Measurements from ENCODE around the gene SMKR1.
"Not testable (repeated sequence)": the region's sequence is repeated elsewhere in the genome, so short reads cannot be mapped to it uniquely, and the experiment has no call there.

The SMKR1 gene

DNA sequence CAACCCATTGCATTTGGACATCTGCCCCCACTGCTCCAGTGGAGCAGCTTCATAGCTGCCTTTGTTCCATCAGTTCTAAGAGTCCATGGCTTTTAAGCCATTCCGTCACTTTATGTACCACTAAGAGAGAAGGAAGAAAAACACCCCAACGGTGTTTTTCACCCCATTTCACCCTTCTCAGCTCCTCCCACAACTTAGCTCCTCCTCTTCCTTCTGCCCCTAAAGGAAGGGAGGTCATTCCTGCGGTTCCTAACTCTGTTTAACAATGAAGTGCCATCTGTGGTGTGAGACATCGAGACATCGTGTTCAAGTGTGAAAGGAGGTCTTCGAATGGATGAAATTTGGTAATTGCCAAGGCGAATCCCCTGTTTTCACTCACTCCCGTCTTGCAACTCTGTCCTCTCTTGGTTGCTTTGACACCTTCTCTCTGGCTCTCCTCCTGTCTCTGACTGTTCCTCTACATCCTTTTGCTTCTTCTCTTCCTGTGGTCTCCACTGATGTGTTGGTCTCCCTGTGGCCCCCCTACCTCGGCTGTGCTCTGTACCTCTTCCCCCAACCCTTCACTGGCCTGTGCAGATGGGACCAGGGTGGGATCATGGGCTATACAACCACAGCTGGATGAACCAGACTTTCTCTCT lies 23.0 kb downstream of the SMKR1 start:
- DNase-seq (ENCODE audit: low read depth in 2 of 2), result no peak

DNA sequence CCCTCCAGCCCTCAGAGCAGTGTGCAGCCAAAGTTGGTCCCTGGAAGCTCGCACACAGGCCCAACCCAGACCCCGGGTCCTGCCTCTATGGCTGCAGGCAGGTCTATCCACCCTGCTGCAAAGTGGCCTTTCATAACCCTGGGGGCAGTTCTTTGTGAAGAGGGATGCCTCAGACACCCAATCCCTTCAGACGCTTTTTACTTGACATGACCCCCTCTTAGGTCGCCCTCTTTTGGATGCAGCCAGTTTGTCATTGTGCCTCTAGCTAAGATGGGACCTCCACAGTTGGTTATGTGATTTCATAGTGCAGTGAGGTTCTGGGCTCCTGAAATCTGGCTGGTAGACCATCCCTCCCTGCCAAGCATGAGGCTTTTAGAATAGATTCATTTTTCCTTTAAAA lies 27.3 kb downstream of the SMKR1 start:
- no peak for DNase-seq (ENCODE audit: low read depth in 2 of 2)

DNA sequence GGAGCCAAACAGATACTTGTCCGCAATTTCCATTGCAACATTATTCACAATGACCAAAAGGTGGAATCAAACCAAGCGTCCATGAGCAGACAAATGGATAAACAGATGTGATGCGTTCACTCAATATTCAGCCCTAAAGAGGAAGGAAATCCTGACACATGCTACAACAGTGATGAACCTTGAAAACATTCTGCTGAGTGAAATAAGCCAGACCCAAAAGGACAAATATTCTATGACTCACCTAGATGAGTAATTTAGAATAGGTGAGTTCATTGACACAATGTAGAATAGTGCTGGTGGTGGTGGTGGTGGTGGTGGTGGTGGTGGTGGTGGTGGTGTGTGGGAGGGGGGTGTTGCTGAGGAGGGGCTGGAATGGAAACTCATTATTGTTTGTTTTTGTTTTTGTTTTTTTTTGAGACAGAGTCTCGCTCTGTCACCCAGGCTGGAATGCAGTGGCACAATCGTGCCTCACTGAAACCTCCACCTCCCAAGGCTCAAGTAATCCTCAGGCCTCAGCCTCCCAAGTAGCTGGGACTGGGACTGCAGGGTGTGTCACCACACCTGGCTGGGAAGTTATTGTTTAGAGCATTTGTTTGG lies 28.6 kb downstream of the SMKR1 start:
- peak; percentile 23 to 36 for DNase-seq (ENCODE audit: low read depth in 2 of 2)

DNA sequence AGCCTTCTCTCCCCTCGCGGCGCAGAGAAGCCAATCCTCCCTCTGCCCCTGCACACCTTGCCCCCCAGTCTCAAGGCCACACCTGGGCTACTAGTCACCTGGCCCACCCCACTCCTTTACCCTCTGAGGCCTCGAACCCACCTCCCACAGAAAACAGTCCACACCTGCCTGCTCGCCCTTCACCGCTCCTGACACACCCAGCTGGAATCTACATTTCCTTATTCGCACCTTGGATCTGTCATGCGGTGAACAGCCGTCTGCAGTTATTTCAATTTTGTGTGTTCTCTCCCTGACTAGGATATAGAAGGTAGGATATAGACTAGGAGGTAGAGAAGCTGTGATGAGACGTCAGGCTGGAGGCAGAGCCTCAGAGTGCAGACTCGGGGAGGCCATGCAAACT lies 29.4 kb downstream of the SMKR1 start:
- no peak for DNase-seq (ENCODE audit: low read depth in 2 of 2)

DNA sequence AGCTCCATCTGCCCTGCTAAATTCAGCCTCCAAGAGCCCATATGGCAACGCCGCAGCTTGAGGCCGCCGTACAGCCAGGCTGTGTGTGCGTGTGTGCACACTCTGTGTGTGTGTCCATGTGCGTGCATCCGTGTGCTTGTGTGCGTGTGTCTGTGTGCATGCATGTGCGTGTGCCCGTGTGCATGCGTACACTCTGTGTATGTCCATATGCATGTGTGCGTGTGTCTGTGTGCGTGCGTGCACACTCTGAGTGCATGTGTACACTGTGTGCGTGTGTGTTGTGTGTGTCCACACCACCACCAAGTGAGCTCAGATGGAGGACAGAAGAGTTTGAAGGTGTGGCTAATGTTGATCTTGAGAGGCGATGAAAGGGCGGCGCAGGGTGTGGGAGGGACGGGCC lies 30.0 kb downstream of the SMKR1 start:
- DNase-seq (ENCODE audit: low read depth in 2 of 2), result no peak

DNA sequence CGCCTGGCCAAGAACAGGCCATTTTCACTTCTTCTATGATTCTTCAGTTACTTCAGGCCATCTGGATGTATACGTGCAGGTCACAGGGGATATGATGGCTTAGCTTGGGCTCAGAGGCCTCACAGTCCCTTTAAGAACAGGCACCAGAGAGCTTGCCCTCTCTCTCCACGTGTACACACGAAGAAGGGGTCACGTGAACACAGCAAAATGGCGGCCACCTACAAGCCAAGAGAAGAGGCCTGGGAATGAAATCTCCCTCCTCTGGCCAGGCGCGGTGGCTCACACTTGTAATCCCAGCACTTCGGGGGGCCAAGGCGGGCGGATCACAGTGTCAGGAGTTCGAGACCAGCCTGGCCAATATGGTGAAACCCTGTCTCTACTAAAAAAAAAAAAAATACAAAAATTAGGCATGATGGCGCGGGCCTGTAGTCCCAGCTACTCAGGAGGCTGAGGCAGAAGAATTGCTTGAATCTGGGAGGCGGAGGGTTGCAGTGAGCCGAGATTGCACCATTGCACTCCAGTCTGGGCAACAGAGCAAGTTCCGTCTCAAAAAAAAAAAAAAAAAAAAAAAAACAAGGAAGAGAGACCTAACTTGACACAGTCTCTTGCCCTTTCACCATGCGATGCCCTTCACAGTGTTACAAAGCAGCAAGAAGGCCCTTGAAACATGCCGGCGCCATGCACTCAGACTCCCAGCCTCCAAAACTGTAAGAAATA lies 32.4 kb downstream of the SMKR1 start:
- DNase-seq (ENCODE audit: low read depth in 2 of 2), result not testable (repeated sequence)

DNA sequence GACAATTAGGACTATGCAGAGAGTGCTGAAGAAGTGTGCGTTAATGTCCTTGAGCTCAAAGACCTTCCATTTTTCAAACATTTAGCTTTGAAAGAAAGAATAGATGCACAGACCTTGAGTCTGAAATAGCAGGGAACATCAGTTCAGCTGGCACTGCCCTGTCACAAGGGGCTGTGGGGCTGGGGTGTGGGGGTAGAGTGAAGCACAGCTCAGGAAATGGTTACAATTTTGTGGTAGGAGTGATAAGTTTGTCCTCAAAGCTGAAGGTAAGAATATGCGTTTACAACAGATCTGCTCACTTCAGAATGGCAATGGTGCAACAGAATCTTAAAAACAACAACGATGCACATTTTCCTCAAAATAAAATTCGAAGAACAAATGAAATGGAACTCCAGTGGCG lies 33.6 kb downstream of the SMKR1 start:
- no peak for DNase-seq (ENCODE audit: low read depth in 2 of 2)

DNA sequence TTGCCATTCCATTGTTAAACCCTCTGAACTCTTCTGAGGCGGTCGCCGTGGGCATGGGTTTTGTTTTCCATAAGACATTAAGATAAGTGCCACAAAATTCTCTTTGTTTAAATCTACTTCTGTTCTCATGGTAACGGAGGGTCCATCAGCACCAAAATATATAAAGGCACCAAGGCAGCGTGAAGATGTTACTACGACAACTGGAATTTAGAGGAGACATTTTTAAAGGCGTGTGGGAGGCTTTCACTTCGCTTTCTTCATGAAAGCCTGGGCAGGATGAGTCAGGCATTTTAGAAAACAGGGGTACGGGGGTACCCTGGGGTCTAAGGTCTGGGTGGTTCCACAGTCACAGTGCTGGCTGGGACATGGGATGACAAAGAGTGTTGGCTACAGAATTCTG lies 34.0 kb downstream of the SMKR1 start:
- no peak for DNase-seq (ENCODE audit: low read depth in 2 of 2)

DNA sequence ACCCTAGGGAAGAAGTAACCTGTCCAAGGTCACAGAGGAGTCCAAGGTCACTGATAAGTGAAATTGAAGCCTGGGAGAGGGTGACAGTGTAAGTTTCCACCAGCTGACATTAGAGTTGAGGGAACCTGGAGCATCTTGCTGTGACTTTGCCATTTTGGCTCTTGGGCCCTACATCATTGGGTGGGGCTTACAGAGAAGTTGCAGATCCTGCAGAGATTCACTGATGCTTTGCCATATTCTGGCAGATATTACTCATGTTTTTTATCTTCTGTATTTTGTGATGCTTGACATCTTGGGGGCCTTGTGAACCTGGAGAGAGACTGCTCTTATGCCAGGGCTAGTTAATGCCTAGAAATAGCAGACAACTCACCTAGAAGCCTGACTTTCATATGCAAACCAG lies 36.5 kb downstream of the SMKR1 start:
- DNase-seq (ENCODE audit: low read depth in 2 of 2), result no peak

DNA sequence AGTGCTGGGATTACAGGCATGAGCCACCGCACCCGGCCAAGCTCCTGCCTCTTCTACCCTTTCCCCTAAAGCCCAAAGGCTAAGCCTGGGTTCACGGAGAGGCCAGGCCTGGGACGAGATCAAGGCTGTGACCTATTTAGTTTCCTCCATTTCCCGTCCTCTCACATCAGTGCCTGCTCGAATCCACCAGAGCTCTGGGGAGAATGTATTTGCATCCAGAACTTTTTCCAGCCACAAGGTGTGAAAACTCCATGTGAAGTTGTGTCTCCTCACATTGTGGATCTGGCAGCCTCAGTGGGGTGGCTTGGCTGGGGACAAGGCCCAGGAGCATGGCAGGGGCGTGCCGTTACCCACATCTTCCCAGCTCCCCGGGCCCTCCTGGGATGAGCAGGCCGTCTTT lies 38.0 kb downstream of the SMKR1 start:
- no peak for DNase-seq (ENCODE audit: low read depth in 2 of 2)

DNA sequence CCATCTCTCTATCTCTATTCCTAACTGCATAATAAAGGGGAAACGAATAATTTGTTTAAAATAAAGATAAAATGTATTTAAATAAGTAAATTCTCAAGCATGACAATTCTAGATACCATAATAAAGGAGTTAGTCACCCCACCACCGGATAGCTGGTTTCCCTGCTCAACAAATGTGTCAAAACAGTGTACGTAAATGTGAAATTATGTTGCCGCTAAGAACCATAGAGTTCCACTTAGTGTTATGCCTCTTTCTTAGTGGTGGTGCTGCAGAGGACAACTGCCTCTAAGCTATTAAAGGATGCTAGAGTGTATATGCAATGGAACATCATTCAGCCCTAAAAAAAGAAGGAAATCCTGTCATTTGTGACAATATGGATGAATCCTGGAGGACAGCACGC lies 42.4 kb downstream of the SMKR1 start:
- DNase-seq (ENCODE audit: low read depth in 2 of 2), result no peak

DNA sequence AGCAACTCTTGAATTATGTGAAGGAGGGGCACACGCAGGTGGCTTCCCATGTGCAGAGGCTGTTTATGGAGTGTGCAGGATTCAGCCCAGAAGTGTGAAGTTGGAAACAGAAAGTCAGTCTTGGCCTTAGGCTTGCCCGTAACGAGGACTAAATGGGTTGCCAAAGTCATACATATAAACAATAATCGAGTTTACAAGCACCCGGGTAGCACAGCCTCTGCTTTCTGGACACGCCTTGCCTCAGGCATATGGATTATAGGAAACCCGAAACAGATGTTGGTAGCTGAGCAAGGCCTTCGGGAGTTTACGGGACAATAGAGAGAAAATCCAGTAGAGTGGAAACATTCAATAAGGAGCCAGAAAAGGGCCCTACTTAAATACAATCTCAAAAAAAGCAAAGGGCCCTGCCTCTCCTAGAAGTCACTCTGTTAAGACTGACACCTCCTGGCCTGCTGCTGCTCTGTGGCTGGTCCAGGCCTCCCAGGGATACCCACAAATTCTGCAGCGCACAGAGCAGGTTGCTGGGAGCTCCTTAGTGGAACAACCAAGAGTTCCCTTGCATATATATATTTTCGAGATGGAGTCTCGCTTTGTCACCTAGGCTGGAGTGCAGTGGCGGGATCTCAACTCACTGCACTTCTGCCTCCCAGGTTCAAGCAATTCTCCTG lies 48.5 kb downstream of the SMKR1 start:
- no peak for DNase-seq (ENCODE audit: low read depth in 2 of 2)

DNA sequence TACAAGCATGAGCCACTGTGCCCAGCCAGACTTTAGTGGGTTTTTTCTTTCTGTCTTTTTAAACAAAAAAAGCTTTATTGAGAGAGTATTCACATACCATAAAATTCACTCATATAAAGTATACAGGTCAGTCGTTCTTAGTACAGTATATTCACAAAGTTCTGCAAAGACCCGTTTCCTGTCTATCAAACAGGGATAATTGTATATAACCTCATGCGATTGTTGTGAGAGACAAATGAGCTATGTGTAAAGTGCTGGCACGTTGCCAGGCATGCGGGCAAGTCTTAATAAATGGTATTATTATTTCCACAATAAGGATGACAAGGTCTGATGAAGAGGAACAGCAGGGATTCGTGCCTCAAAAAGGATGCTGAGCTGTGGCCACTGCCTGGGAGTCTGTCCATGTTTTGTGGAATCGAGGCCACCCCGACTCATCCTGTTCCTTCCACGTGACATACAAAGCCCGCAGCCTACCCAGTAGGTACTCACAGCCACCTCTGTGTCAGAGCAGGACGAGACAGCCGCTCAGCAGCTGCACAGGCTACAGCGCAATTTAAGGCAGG lies 51.6 kb downstream of the SMKR1 start:
- DNase-seq (ENCODE audit: low read depth in 2 of 2), result peak; percentile 26 to 40

DNA sequence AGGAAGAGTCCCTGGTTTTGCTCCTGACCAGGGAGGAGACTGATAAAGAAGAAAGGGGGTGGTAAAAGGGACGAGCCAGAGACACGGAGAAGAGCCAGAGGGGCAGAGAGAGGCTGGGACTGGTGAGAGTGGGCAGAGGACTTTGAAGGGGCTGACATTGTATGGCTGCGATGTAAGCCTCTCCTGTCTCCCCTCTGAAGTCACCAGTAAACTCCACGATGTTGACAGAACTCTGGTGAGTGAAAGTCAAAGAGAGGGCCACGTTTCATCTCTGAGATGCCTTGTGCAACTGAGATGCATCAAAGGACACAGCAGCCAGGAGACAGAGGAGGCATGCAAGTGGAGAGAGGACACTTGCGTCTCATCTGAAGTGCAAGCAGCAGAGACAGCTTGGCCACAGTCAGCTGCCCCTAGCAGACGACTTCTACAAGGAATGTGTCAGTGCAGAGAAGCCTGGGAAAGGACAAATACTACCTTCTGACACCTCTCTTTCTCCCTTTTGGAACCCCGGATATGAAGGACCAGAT lies 54.3 kb downstream of the SMKR1 start:
- no peak for DNase-seq (ENCODE audit: low read depth in 2 of 2)

DNA sequence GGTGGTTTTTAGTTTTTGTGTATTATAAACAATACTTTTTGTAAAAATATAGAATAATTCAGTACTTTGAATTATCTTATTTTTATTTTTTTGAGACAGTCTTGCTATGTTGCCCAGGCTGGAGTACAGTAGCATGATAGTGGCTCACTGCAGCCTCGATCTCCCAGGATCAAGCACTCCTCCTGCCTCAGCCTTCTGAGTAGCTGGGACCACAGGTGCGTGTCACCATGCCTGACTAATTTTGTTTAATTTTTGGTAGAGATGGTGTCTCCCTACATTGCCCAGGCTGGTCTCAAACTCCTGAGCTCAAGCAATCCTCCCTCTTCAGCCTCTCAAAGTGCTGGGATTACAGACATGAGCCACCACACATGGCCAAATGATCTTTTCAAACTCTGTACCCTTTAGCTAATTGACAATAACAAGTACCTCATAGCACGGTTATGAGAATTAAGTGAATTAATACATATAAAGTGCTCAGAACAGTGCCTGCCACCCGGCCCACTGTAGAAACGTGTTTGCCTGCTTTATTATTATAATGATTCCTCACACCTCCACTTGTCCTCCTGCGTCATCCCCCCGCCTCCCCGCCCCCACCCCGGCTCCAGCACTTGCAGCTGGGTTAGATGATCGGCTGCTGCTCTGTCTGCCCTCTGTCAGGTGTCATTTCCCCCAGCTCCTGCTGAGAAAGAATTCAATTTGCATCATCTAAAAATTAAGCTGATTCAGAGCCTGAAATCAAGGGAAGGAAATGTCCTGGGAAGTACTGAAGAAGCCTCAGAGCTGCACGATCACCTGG lies 55.6 kb downstream of the SMKR1 start:
- DNase-seq (ENCODE audit: low read depth in 2 of 2), result no peak

DNA sequence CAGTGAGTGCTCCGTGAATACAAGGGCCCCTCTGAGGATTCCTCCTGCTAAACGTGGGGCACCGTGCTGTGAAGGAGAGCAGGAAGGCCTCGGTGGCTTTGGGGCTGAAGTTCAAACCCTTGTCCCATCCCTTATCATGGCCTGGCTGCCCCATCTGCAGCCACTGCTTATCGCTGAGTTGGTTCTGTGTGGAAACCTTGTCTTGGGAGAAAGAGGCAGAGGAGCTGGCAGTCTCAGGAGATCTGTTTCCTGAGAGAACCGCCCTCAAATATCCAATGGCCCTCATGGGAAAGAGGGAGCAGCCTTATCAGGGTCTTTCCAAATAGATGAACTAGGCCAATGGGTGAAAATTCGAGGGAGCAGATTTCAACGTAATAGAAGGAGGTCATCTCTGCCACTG lies 57.2 kb downstream of the SMKR1 start:
- DNase-seq (ENCODE audit: low read depth in 2 of 2), result no peak

DNA sequence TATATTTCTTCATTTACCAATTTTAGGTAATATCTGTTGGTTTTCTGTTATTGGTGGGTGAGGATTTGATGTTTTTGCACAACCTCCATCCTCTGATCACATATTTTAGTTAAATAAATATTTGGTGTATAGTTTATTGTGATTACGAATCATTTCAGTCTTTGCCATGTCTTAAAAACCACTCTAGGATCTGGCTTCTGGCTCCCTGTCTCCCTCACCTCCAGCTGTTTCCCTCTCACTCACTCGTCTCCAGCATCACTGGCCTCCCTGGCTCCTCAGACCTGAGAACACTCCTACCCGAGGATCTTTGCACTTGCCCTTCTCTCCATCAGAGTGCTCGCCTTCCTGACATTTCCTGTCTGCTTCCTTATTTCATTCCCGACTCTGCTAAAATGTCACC lies 58.5 kb downstream of the SMKR1 start:
- DNase-seq (ENCODE audit: low read depth in 2 of 2), result no peak

DNA sequence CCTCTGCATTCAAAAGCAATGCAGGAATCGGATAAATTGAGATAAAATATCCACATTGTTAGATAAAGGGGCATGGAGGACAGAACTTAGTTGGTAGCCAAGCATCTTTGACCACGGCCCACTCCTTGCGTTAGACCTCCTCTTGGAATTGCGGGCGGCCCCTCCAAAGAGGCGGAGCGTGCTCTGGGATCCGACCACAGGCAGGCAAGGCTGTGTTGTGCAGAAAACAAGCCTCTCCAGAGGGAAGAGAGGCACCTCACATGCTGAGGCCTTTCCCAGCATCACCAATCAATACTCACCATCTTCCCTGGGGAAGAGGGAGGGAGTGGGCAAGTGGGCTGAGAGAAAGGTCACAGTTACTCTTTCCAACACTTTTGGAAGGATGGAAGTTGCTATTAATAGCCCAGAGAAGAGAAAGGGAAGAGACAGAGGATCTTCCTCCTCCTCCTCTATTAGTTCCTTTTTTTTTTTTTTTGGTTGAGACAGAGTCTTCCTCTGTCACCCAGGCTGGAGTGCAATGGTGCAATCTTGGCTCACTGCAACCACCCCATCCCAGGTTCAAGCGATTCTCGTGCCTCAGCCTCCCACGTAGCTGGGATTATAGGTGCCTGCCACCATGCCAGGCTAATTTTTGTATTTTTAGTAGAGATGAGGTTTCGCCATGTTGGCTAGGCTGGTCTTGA lies 59.5 kb downstream of the SMKR1 start:
- no peak for DNase-seq (ENCODE audit: low read depth in 2 of 2)
